GM19240 (cell line): Measurements from ENCODE around the gene GFOD1.

ENCODE experiments used
- DNase-seq: peaks from one replicate; pipeline ENCODE4 v3.0.0; 2011; ENCODE audit warnings: low spot score; ENCODE audit not compliant: insufficient read length

GFOD1 gene

GRCh38 chr6:13486679-13487121 lies 700 bp downstream of the GFOD1 start:
- DNase-seq, result peak; percentile 43

GRCh38 chr6:13485923-13486562 lies 1.4 kb downstream of the GFOD1 start:
- peak; percentile 26 for DNase-seq

GRCh38 chr6:13485303-13485702 lies 2.1 kb downstream of the GFOD1 start:
- no peak for DNase-seq

- no peak for DNase-seq
Observed at GRCh38 chr6:13484827-13485226, 2.6 kb downstream of the GFOD1 start.

- DNase-seq, result no peak
Observed at GRCh38 chr6:13484138-13484708, 3.2 kb downstream of the GFOD1 start.

- no peak for DNase-seq
Observed at GRCh38 chr6:13480631-13481501, 6.5 kb downstream of the GFOD1 start.

- DNase-seq, result no peak
Observed at GRCh38 chr6:13479971-13480434, 7.4 kb downstream of the GFOD1 start.

GRCh38 chr6:13479206-13479800 lies 8.1 kb downstream of the GFOD1 start:
- no peak for DNase-seq

- no peak for DNase-seq
Observed at GRCh38 chr6:13478525-13478966, 8.9 kb downstream of the GFOD1 start.

GRCh38 chr6:13474787-13475186 lies 12.6 kb downstream of the GFOD1 start:
- DNase-seq, result no peak

GRCh38 chr6:13474360-13474759 lies 13.0 kb downstream of the GFOD1 start:
- no peak for DNase-seq

GRCh38 chr6:13473768-13474165 lies 13.6 kb downstream of the GFOD1 start:
- no peak for DNase-seq

GRCh38 chr6:13472976-13473767 lies 14.2 kb downstream of the GFOD1 start:
- DNase-seq, result no peak

GRCh38 chr6:13472099-13472498 lies 15.3 kb downstream of the GFOD1 start:
- DNase-seq, result no peak

- no peak for DNase-seq
Observed at GRCh38 chr6:13471184-13471583, 16.2 kb downstream of the GFOD1 start.

- DNase-seq, result no peak
Observed at GRCh38 chr6:13470238-13471140, 16.9 kb downstream of the GFOD1 start.

GRCh38 chr6:13469693-13470092 lies 17.7 kb downstream of the GFOD1 start:
- DNase-seq, result no peak

GRCh38 chr6:13468839-13469238 lies 18.6 kb downstream of the GFOD1 start:
- DNase-seq, result no peak

GRCh38 chr6:13467216-13467600 lies 20.2 kb downstream of the GFOD1 start:
- no peak for DNase-seq
